ENCODE results near the gene TMEM44. TPM values are rescaled to one million over a fixed set of nuclear protein-coding genes. Genes with fewer than 3 reads are reported as not detected.
"Not testable (repeated sequence)": the region's sequence is repeated elsewhere in the genome, so short reads cannot be mapped to it uniquely, and the experiment has no call there.

TMEM44 gene
- total RNA-seq, 1 donor from 2014 or later: 10.4 TPM

DNA sequence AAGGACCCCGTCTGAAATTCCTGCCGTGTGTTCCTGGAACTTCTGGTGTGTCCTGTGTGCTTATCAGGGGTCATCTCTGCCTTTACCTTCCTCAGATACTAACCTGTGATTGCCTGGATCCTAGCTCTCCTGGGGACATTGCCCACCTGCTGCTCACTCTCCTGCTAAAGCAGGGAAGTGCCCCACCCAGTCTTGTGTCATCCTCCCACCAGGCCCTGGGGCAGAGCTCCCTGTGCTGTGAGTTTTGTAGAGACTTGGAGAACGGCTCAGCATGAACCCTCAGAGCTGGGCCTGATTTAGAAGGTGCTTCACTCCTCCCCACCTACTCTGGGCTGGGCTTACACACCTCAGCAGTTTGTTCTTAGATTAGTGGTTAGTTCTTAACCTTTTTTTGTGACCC is 3.8 kb upstream of the TMEM44 start:
- Mint-ChIP-seq H3K36me3 (peaks cover 15% of the 10 kb centered on the region), H3K27me3 (ENCODE audit: insufficient read depth, low read depth) (peaks cover 7% of the 10 kb centered on the region), H3K9me3 (no peaks in the 10 kb centered on the region), H3K27ac (no peak overlapping the region), H3K4me1 (no peaks in the 10 kb centered on the region), H3K4me3 (no peak overlapping the region)
- Histone ChIP-seq H4K20me1 (ENCODE audit: low read depth) (no peaks in the 10 kb centered on the region), H3K4me2 (no peak overlapping the region), H3K9ac (no peak overlapping the region), H3K27ac (no peak overlapping the region), H3K9me3 (ENCODE audit: low read depth) (no peaks in the 10 kb centered on the region), H2AFZ (replicated peaks) (no peak overlapping the region), H3K4me1 (no peaks in the 10 kb centered on the region), H3K27me3 (no peaks in the 10 kb centered on the region), H3K36me3 (no peaks in the 10 kb centered on the region), H3K4me3 (no peak overlapping the region), H3F3A (ENCODE audit: low read depth) (peaks cover 14% of the 10 kb centered on the region), H3K79me2 (ENCODE audit: low read depth) (peaks cover 8% of the 10 kb centered on the region)
- no peak for TF ChIP-seq EZH2 (IDR thresholded peaks at IDR 0.05)
- no peak for TF ChIP-seq EZH2phosphoT487 (IDR thresholded peaks at IDR 0.05)
- TF ChIP-seq, protein P1, sequence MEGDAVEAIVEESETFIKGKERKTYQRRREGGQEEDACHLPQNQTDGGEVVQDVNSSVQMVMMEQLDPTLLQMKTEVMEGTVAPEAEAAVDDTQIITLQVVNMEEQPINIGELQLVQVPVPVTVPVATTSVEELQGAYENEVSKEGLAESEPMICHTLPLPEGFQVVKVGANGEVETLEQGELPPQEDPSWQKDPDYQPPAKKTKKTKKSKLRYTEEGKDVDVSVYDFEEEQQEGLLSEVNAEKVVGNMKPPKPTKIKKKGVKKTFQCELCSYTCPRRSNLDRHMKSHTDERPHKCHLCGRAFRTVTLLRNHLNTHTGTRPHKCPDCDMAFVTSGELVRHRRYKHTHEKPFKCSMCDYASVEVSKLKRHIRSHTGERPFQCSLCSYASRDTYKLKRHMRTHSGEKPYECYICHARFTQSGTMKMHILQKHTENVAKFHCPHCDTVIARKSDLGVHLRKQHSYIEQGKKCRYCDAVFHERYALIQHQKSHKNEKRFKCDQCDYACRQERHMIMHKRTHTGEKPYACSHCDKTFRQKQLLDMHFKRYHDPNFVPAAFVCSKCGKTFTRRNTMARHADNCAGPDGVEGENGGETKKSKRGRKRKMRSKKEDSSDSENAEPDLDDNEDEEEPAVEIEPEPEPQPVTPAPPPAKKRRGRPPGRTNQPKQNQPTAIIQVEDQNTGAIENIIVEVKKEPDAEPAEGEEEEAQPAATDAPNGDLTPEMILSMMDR (IDR thresholded peaks at IDR 0.05): no peak
- no peak for DNase-seq (ENCODE audit: low spot score)

DNA sequence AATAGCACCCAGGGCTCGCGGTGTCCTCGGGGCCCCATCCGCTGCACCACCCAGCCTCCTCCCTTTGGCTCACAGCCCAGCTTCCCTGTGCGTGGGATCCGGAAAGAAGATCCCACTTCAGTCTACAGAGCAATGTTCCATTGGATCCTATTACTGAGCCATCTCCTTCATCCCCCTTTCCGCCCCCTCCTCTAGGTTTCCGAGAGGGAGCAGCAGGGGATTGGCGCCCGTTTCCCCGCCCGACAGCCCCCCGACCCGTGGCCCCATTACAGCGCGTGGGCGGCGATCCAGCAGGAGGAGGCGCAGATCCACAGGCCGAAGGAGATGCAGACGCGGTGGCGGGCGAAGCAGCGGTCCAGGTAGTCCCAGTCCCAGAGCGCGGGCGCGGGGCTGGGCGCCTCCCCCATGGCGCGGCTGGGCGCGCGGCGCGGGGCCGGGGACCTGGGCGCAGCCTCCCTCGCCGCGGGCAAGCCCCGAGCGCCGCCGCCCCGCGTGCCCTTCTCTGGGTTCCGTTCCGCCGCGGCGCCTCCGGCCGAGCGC is 340 bp downstream of the TMEM44 start:
- H2AFZ ChIP-seq (replicated peaks): peak overlapping the region; percentile 99
- TF ChIP-seq EZH2phosphoT487 (IDR thresholded peaks at IDR 0.05) (no peak), EZH2 (IDR thresholded peaks at IDR 0.05) (peak; percentile 15)
- TF ChIP-seq, protein P1 (IDR thresholded peaks at IDR 0.05): no peak
- H3K27me3 ChIP-seq: no peaks in the 10 kb centered on the region
- H3K4me3 Mint-ChIP-seq: peak overlapping the region; percentile 90
- no peak overlapping the region for H3K27ac ChIP-seq
- no peaks in the 10 kb centered on the region for H3K36me3 ChIP-seq
- H3K79me2 ChIP-seq (ENCODE audit: low read depth): peaks cover 8% of the 10 kb centered on the region
- DNase-seq (ENCODE audit: low spot score): no peak
- H4K20me1 ChIP-seq (ENCODE audit: low read depth): no peaks in the 10 kb centered on the region
- peaks cover 14% of the 10 kb centered on the region for H3F3A ChIP-seq (ENCODE audit: low read depth)
- H3K9me3 Mint-ChIP-seq: peaks cover 10% of the 10 kb centered on the region
- H3K9ac ChIP-seq: peak overlapping the region; percentile 61
- peaks cover 4% of the 10 kb centered on the region for H3K27me3 Mint-ChIP-seq (ENCODE audit: insufficient read depth, low read depth)
- peak overlapping the region; percentile 97 for H3K4me3 ChIP-seq
- H3K4me2 ChIP-seq: peak overlapping the region; percentile 68
- H3K36me3 Mint-ChIP-seq: peaks cover 20% of the 10 kb centered on the region
- H3K9me3 ChIP-seq (ENCODE audit: low read depth): no peaks in the 10 kb centered on the region
- no peaks in the 10 kb centered on the region for H3K4me1 Mint-ChIP-seq
- peak overlapping the region; percentile 46 for H3K27ac Mint-ChIP-seq
- no peaks in the 10 kb centered on the region for H3K4me1 ChIP-seq

DNA sequence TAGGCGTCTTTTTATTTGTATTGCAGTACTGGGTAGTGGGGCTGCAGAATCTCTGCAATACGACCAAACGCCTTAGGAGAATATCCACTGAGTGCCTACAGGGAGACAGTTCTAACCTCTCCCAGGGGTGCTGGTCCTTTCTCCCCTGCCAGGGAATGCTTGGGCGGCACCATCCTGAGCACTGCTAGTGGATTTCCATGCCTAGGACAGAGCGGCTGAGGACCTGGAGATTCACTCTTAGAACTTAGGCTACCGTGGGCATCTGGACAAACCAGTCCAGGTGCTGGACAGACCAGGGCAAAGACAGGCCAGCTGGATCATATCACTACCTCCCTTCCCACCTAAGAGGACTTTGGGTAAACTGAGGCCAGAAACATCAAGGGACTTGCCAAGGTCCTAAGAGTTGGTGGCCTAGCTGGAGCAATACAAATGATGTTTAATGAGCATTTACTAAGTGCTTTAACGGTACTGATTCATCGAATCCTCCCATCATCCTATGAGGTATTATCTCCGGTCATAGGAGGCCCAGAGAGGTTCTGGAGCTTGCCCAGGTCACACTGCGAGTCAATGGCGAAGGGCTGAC is 902 bp downstream of the TMEM44 start:
- H3K36me3 Mint-ChIP-seq: peaks cover 21% of the 10 kb centered on the region
- H3K4me1 ChIP-seq: no peaks in the 10 kb centered on the region
- H3K27ac Mint-ChIP-seq: no peak overlapping the region
- peaks cover 7% of the 10 kb centered on the region for H3K27me3 Mint-ChIP-seq (ENCODE audit: insufficient read depth, low read depth)
- TF ChIP-seq EZH2phosphoT487 (IDR thresholded peaks at IDR 0.05): no peak
- no peak for TF ChIP-seq EZH2 (IDR thresholded peaks at IDR 0.05)
- peak overlapping the region; percentile 90 for H3K4me3 Mint-ChIP-seq
- no peaks in the 10 kb centered on the region for H3K4me1 Mint-ChIP-seq
- peak overlapping the region; percentile 68 for H3K4me2 ChIP-seq
- peaks cover 8% of the 10 kb centered on the region for H3K79me2 ChIP-seq (ENCODE audit: low read depth)
- no peaks in the 10 kb centered on the region for H3K27me3 ChIP-seq
- H4K20me1 ChIP-seq (ENCODE audit: low read depth): no peaks in the 10 kb centered on the region
- H2AFZ ChIP-seq (replicated peaks): peak overlapping the region; percentile 99
- no peak overlapping the region for H3K9ac ChIP-seq
- no peaks in the 10 kb centered on the region for H3K9me3 ChIP-seq (ENCODE audit: low read depth)
- H3K4me3 ChIP-seq: peak overlapping the region; percentile 97
- no peak for DNase-seq (ENCODE audit: low spot score)
- H3F3A ChIP-seq (ENCODE audit: low read depth): peaks cover 14% of the 10 kb centered on the region
- H3K27ac ChIP-seq: no peak overlapping the region
- H3K9me3 Mint-ChIP-seq: peaks cover 10% of the 10 kb centered on the region
- H3K36me3 ChIP-seq: no peaks in the 10 kb centered on the region

DNA sequence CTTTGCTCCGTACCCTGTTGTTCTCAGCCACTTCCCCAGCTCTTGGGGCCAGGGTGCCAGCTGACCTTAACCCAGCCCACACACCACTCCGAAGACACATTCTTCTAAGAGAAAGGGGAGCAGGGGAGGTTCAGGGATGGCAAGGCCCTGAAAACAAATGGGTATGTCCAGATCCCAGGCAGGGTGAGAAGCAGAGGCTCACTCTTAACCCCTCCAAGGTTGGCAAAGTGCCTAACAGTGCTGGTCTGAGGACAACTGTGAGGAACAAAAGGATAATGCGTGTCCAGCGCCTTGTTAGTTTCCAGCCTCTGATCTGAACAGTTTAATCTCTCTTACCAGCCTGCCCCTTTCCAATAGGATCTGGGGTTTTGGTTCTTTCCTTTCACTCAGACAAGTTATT is 1.5 kb downstream of the TMEM44 start:
- H3K9ac ChIP-seq: no peak overlapping the region
- Mint-ChIP-seq H3K4me1 (no peaks in the 10 kb centered on the region), H3K9me3 (peaks cover 10% of the 10 kb centered on the region), H3K4me3 (peak overlapping the region; percentile 90), H3K27me3 (ENCODE audit: insufficient read depth, low read depth) (peaks cover 7% of the 10 kb centered on the region), H3K27ac (no peak overlapping the region), H3K36me3 (peaks cover 21% of the 10 kb centered on the region)
- no peak overlapping the region for H3K4me2 ChIP-seq
- no peak for DNase-seq (ENCODE audit: low spot score)
- no peaks in the 10 kb centered on the region for H4K20me1 ChIP-seq (ENCODE audit: low read depth)
- no peaks in the 10 kb centered on the region for H3K9me3 ChIP-seq (ENCODE audit: low read depth)
- H3K27ac ChIP-seq: no peak overlapping the region
- H3K4me1 ChIP-seq: no peaks in the 10 kb centered on the region
- H3K79me2 ChIP-seq (ENCODE audit: low read depth): peaks cover 8% of the 10 kb centered on the region
- H3K4me3 ChIP-seq: peak overlapping the region; percentile 97
- H3K27me3 ChIP-seq: no peaks in the 10 kb centered on the region
- peaks cover 14% of the 10 kb centered on the region for H3F3A ChIP-seq (ENCODE audit: low read depth)
- TF ChIP-seq EZH2phosphoT487 (IDR thresholded peaks at IDR 0.05): no peak
- TF ChIP-seq EZH2 (IDR thresholded peaks at IDR 0.05): no peak
- TF ChIP-seq, protein P1 (IDR thresholded peaks at IDR 0.05): no peak
- no peak overlapping the region for H2AFZ ChIP-seq (replicated peaks)
- no peaks in the 10 kb centered on the region for H3K36me3 ChIP-seq

DNA sequence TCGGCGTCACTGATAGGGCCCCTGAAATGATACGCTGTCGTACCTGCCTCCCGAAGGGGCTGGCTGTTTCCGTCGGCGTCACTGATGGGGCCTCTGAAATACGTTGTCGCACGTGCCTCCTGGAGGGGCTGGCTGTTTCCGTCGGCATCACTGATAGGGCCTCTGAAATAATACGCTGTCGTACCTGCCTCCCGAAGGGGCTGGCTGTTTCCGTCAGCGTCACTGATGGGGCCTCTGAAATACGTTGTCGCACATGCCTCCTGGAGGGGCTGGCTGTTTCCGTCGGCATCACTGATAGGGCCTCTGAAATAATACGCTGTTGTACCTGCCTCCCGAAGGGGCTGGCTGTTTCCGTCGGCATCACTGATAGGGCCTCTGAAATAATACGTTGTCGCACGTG is 2.5 kb downstream of the TMEM44 start:
- not testable (repeated sequence) for H3K79me2 ChIP-seq (ENCODE audit: low read depth); H3K27me3 ChIP-seq; H3K36me3 ChIP-seq; H3K4me3 Mint-ChIP-seq; H3K27ac Mint-ChIP-seq; H3K9ac ChIP-seq; H3K4me2 ChIP-seq; H3K4me1 Mint-ChIP-seq; H3K27ac ChIP-seq; H2AFZ ChIP-seq (replicated peaks); H3K4me3 ChIP-seq; H3K9me3 Mint-ChIP-seq; H3K4me1 ChIP-seq; DNase-seq (ENCODE audit: low spot score); H3K9me3 ChIP-seq (ENCODE audit: low read depth); H3K27me3 Mint-ChIP-seq (ENCODE audit: insufficient read depth, low read depth); H4K20me1 ChIP-seq (ENCODE audit: low read depth)
- H3F3A ChIP-seq (ENCODE audit: low read depth): peaks cover 14% of the 10 kb centered on the region
- peaks cover 22% of the 10 kb centered on the region for H3K36me3 Mint-ChIP-seq
